ENCODE data around the gene PDE11A. TPM values are rescaled to one million over a fixed set of nuclear protein-coding genes. Genes with fewer than 3 reads are reported as not detected.

The PDE11A gene
- total and polyA plus RNA-seq, 2 of the 8 experiments (the other 6 are each of a cell fraction or from before 2014, with no cell fraction given), result 0.19 to 0.23 TPM

GRCh38 chr2:177872286-177872685 is 200.3 kb downstream of the PDE11A start:
- H3K4me2 ChIP-seq (ENCODE audit: insufficient read depth in 1 of 2, low read depth in 2 of 2, low read length in 2 of 2), result no peak overlapping the region
- H2BK12ac ChIP-seq (ENCODE audit: low read depth, low read length), result no peak overlapping the region
- H3K4me1 ChIP-seq (replicated peaks in 1 of 4; ENCODE audit: control insufficient read depth in 3 of 4, insufficient read depth in 4 of 4, low read length in 3 of 4), result no peaks in the 10 kb centered on the region

More at GRCh38 chr2:177872286-177872685, 200.3 kb downstream of the PDE11A start:
- Histone ChIP-seq H3K36me3 (ENCODE audit: control insufficient read depth in 2 of 4, insufficient read depth in 4 of 4, low read length in 3 of 4) (no peaks in the 10 kb centered on the region), H2AFZ (ENCODE audit: low read length) (no peak overlapping the region), H2BK5ac (ENCODE audit: low read depth, low read length) (no peak overlapping the region), H4K91ac (replicated peaks; ENCODE audit: insufficient read length, low read length) (no peak overlapping the region), H4K5ac (ENCODE audit: insufficient read length, low read depth, low read length) (no peak overlapping the region), H3K14ac (ENCODE audit: insufficient read length) (no peak overlapping the region), H2BK15ac (ENCODE audit: low read length) (no peak overlapping the region), H3K4me3 (ENCODE audit: extremely low read depth in 1 of 4, insufficient read depth in 2 of 4, low read depth in 3 of 4, low read length in 4 of 4) (no peak overlapping the region), H3K18ac (ENCODE audit: extremely low read depth, low read length) (no peak overlapping the region), H4K8ac (ENCODE audit: extremely low read depth, insufficient read depth, low read length) (no peak overlapping the region), H3K79me2 (ENCODE audit: control insufficient read depth in 1 of 2, insufficient read depth in 2 of 2, low read length in 2 of 2) (no peaks in the 10 kb centered on the region), H3K9me3 (ENCODE audit: insufficient read depth in 2 of 2, low read depth in 1 of 2, low read length in 1 of 2) (no peaks in the 10 kb centered on the region), H4K20me1 (replicated peaks in 1 of 2; ENCODE audit: control insufficient read depth in 1 of 2, insufficient read depth in 2 of 2, low read length in 2 of 2) (no peaks in the 10 kb centered on the region), H3K23ac (ENCODE audit: insufficient read length) (no peak overlapping the region), H3K27ac (ENCODE audit: low read depth, low read length) (no peak overlapping the region), H3K27me3 (replicated peaks in 1 of 4; ENCODE audit: control insufficient read depth in 3 of 4, extremely low read depth in 1 of 4, insufficient read depth in 3 of 4, low read length in 3 of 4) (no peaks in the 10 kb centered on the region), H2BK20ac (ENCODE audit: low read length) (no peak overlapping the region), H2AK5ac (ENCODE audit: low read depth, low read length) (no peak overlapping the region), H3K23me2 (ENCODE audit: low read depth, low read length) (no peaks in the 10 kb centered on the region), H3K9ac (replicated peaks in 1 of 4; ENCODE audit: extremely low read depth in 1 of 4, low read depth in 3 of 4, low read length in 3 of 4) (no peak overlapping the region), H3K56ac (replicated peaks; ENCODE audit: insufficient read length, low read depth, low read length) (no peak overlapping the region), H3K79me1 (ENCODE audit: low read depth, low read length) (no peaks in the 10 kb centered on the region), H2BK120ac (replicated peaks; ENCODE audit: low read depth, low read length) (no peak overlapping the region), H3K4ac (replicated peaks; ENCODE audit: insufficient read length, low read depth, low read length) (no peak overlapping the region)
- FAIRE-seq (no peak), DNase-seq (ENCODE audit: low read depth in 1 of 2, low spot score in 2 of 2) (no peak)
- POLR2A ChIA-PET (ENCODE audit: partially characterized antibody), result no interaction called here
- TF ChIP-seq MAFK (IDR thresholded peaks at IDR 0.05; ENCODE audit: low read depth, low read length) (peak; percentile 99), EZH2 (IDR thresholded peaks at IDR 0.05; ENCODE audit: low read depth, low read length, severe bottlenecking) (no peak), POU5F1 (IDR thresholded peaks at IDR 0.05; ENCODE audit: low read depth, low read length) (no peak), KDM5A (IDR thresholded peaks at IDR 0.05; ENCODE audit: low read length) (no peak), SP4 (IDR thresholded peaks at IDR 0.05; ENCODE audit: low read length) (no peak), CEBPB (IDR thresholded peaks at IDR 0.05; ENCODE audit: low read depth, low read length) (no peak), BACH1 (IDR thresholded peaks at IDR 0.05; ENCODE audit: low read length) (0 out of 2 replicates have a peak, but pooled peaks have one; percentile 31), CBX5 (IDR thresholded peaks at IDR 0.05; ENCODE audit: low read depth, low read length) (no peak), RXRA (IDR thresholded peaks at IDR 0.05; ENCODE audit: insufficient read depth, low read depth, low read length) (no peak), TAF1 (IDR thresholded peaks at IDR 0.05; ENCODE audit: low read depth, low read length) (no peak)
- CTCF ChIA-PET (ENCODE audit: partially characterized antibody), result no interaction called here

Measured in H1 (cell line).